Stimulated activated CD8-positive, alpha-beta memory T cell treated with anti-CD3 and anti-CD28 coated beads, Interleukin-7, amount 100 ng/mL, for 24 hours (primary cell): ENCODE measurements around the gene SCAND1.
A peak's percentile ranks its signal among the peaks of the same experiment; 100 is the strongest.
"Not testable (repeated sequence)": the region's sequence is repeated elsewhere in the genome, so short reads cannot be mapped to it uniquely, and the experiment has no call there.

Experiments
- DNase-seq: peaks from one replicate; pipeline ENCODE4 v3.0.0-alpha.2; 2020; ENCODE audit warnings: low read depth

The SCAND1 gene

DNA sequence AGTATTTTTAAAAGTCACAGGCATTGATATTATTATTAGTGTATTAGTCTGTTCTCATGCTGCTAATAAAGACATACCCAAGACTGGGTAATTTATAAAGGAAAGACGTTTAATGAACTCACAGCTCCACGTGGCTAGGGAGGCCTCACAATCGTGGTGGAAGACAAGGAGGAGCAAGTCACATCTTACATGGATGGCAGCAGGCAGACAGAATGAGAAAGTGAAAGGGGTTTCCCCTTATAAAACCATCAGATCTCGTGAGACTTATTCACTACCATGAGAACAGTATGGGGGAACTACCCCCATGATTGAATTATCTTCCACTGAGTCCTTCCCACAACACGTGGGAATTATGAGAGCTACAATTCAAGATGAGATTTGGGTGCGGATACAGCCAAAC lies 5.0 kb upstream of the SCAND1 start:
- not testable (repeated sequence) for DNase-seq

DNA sequence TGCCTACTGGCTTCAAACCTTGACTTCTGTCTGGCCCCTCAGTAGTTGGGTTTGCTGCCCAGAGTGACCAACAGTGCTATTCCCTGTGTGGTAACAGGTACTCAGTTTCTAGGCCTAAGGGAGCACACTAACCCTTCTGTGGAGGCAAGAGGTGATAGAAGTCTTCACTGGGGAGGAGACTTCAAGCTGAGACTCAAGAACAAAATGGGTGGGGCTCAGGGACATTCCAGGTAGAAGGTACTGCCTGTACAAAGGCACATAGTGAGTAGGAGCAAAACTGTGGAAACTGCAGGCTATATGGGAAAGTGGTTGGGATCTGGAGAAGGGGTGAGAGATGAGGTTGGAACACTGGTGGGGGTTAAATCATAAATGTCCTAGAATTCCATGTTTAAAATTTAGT lies 2.3 kb upstream of the SCAND1 start:
- DNase-seq, result no peak

DNA sequence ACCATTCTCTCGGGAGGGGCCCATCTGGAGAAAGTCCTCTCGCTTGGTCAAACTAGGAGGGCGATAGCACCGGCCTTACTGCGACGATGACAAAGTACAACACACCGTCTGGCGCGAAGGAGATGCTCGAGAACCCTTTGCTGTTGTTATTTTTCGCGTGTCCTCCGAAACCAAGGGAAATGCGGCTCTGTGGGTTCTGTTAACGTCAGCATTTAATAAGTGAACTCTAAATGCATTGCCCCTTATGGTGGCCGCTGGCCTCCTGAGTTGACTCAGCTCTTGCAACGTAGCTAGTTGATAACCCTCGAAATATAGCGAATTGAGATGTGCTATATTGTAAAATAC lies 577 bp upstream of the SCAND1 start:
- no peak for DNase-seq

DNA sequence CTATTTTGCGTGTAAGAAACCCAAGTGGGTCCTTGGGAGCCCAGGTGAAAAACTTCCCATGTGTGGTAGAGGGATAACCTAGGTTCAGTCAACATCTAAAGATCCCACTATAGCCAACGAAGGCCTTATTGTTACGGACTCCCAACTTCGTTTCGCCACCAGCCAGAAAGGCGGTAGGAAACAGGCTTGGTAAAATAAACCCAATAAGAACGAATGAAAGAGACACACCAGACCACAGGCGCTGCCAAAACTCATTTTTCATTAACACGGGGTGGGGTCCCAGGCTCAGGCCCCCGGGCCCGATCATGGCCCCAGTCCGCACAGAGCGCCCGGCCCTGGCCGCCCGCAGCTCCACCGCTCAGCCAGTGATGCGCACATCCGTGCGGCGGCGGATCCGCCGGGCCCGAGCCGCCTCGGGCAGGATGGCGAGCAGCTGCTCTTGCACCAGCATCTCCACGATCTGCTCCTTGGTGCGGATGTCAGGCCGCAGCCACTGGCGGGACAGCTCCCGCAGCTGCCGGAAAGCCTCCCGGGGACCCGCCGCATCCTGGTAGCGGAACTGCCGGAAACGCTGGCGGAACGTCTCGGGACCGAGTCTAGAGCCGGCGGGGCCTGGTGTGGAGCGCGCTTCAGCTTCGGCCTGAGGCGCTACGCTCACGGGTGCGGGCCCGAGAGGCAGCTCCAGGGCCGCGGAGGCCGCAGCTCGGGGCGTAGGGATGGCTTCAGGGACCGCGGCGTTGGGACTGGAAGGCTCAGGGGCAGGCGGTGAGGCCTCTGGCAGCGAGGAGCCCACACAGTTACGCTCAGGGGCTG lies 709 bp downstream of the SCAND1 start:
- DNase-seq, result peak; percentile 43

DNA sequence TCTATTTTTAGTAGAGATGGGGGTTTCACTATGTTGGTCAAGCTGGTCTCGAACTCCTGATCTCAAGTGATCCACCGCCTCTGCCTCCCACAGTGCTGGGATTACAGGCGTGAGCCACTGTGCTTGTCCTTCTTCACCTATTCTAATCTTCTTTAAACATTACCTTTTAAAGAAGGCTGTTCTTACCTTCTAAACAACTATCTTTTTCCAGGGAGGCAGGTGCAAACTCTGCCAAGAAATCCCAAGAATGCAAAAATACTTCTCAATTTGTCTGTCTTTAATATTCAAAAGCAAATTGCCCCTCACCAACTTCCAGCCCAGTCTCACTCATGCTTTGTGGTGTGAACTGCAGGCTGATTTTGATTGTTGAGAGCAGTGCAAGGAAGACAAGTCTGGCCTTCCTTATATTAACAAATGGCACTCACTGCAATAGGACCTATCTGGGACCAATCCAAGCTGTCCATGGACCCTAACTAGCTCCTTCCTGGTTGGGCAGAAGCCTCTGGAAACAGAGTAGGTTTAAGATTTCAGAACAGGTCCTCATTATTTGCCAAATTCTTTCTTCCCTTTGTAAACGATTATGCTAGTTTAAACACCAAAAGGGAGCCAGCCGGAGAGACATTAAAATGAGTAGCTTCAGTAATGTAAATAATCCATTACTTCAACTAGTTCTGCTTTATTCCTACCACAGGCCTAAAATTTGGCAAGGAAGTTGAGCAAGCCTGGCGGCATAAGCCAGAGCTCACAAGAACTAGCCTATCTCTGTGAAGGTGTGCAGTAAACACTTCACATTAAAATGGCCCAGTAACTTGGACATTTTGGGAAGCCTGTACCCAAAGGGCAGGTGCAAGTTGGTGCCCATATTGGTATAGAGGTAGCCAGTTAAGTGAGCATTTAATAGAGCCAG lies 1.6 kb downstream of the SCAND1 start:
- no peak for DNase-seq

DNA sequence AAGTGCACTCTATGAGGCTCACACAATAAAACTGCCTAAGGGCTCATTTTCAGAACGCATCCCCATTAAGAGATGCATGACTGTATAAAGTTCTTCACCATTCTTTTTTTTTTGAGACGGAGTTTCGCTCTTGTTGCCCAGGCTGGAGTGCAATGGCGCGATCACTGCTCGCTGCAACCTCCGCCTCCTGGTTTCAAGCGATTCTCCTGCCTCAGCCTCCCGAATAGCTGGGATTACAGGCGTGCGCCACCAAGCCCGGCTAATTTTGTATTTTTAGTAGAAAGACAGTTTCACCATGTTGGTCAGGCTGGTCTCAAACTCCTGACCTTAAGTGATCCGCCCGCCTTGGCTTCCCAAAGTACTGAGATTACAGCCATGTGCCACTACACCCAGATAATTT lies 2.2 kb downstream of the SCAND1 start:
- DNase-seq, result not testable (repeated sequence)

DNA sequence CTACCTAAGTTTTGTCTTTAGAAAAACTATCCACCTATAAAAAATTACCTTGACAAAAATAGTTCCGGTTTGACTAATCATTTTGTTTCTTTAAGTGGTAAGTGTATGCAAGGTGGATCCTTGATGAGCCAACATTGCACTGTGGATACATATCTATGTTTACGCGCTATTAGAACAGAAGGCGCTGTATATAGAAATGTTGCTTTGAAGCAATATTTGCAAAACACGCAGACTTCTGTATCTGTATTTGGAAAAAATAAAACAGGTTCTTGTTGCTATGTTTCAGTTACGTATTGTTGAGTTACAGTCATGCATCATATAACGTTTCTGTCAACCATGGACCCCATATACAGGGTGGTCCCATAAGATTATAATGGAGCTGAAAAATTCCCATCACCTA lies 4.2 kb downstream of the SCAND1 start:
- DNase-seq, result no peak

DNA sequence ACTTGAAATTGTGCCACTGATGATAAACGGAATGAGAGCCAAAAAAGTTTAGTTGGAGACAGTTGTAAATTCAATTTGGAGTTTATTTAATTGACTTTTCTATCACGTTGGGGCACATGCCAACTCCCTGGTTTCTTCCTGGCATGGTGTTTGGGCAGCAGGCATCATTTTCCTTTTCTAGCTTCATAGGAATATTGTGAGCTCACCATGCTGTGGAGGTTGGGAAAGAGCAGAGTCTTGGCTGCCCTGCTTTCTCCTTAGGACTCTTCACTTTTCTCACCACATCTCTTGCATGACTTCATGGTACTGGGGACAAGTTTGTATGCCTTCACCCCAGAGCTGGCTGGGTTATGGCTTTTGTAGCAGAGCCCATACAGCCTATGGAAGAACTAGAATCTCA lies 6.4 kb downstream of the SCAND1 start:
- no peak for DNase-seq

DNA sequence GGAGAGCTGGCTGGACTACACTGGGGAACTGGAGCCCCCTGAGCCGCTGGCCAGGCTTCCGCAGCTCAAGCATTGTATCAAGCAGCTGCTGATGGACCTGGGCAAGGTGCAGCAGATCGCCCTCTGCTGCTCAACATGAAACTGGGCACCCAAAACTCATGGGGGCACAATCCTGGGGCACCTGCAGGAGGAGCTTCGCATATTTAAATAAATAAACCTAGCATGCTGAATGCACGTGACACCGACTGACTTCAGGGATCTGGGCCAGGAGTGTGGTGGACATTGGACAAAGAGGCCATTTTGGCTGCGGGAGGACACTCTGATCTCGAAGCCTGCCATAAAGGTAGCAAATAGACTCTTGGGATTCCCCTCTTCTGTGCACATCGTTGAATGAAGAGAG lies 6.8 kb downstream of the SCAND1 start:
- no peak for DNase-seq

DNA sequence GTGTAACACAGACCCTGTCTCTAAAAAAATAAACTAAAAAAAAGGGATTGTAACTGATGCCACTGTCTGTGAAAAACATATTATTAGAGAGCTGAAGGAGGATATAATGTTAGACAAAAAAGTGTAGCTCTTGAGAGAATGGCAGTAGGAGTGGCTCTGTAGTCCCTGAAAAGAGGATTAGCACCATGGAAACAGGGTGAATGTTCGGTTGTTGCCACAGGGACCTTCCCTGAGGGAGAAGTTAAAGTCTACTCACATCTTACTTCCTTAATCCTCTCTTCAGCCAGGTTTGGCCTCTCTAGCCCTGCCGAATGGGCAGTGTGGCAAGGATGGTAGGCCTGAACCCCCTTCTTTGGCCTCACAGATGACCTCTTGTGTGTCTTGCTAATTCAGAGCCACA lies 12.1 kb downstream of the SCAND1 start:
- DNase-seq, result no peak

DNA sequence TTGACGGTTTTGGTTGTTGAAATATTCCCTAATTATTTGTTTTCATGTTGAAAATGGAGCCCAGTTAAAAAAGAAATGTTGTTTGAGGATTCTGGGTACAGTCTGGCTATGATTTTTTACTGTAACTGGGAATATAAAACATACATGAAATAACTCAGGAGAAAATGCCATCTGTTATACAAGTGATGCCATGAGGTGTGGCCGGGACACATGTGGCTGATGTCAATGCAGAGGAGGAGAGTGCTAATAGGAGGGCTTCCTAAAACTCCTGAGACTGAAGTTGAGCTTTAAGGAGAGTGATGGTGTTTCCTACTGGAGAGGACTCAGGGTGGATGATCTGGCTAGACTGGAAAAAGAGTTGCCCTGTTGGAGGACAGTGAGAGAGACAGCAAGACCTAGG lies 12.7 kb downstream of the SCAND1 start:
- DNase-seq, result no peak

DNA sequence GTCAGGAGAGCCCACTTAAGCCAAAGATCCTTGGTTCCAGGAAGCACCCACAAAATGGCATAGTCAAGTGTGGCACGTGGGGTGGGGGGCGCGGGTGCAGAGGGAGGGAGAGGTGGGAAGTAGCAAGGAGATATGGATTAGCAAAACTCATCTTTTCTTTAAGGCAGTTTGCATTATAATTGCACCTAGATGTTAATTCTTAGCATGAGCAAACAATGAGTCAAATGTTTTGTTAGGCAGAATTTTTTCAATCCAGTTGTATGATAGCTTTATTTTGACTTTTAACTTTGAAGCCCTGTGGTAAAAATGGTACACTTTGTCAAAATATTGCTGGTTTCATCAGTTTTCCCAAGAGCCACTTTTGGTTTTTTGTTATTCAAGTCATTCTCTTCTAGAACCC lies 15.0 kb downstream of the SCAND1 start:
- DNase-seq, result no peak

DNA sequence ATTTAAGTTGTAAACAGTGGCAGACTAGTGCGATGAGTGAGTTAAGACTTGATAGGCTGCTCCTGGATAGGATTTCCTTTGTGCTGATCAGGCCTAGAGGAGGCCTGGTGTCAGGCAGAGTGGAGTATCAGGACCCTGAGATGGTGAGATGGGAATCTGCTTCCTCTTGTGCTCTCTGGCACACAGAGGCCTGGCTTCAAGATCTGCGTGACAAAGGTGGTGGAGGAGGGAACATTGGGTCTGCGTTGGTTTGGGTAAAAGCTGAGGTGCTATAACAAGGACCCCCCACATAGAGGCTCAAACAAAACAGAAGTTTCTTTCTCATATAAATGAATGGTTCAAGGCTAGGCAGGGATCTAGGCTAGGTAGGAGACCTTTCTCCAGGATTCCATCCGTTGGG lies 20.3 kb downstream of the SCAND1 start:
- DNase-seq, result no peak

DNA sequence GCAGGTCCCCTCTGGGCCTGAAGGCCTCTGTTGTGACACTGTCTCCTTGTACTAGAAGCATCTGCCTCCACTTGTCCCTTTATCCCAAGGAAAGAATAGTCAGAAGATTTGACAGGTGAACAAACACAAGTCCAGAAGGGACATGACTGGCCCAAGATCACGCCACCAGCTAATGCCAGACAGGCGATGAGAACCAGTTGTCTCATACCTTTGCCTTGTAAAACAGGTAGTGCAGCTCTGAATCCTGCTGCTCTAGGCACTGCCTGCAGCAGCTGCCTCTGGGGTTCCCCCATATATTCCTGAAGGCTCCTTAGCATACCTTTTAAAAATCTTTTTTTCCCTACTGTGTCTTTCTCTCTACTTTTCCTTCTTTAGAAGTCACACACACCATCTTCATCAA lies 25.0 kb downstream of the SCAND1 start:
- no peak for DNase-seq

DNA sequence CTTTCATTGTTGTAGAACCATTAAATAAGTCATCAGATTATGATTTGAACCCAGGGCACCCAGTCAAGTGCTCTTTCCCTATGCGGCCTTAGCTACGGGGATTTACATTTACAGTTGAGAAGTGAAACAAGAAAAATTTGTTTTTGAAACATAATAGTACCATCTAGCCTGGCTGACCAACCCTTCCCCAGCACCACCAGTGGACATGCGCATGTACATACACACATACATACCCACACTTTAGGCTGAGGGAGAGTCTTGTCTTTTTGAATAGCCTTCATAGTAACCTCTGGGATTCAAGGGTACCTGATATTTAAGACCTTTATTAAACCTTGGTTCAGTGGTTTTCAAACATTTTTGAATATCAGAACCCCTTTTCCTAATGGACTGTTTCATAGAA lies 33.8 kb downstream of the SCAND1 start:
- no peak for DNase-seq

DNA sequence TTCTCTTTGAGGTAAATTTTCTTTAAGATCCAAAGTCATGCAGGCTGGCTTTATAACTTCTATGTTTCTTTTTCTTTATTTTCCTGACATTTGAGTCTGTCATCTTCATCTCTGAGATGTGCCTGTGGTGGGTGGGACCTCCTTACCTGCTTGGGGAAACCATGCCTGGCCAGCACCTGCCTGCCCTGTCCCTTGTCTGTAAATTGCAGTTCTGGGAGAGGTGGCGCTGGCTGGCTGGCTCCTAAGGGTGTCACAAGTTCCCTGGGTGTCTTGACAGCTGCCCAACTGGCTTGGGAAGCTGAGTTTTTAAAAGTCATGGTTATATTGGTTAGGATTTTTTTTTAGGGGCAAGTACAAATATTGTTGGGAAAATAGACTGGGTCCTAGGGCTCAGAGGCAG lies 36.3 kb downstream of the SCAND1 start:
- DNase-seq, result no peak

DNA sequence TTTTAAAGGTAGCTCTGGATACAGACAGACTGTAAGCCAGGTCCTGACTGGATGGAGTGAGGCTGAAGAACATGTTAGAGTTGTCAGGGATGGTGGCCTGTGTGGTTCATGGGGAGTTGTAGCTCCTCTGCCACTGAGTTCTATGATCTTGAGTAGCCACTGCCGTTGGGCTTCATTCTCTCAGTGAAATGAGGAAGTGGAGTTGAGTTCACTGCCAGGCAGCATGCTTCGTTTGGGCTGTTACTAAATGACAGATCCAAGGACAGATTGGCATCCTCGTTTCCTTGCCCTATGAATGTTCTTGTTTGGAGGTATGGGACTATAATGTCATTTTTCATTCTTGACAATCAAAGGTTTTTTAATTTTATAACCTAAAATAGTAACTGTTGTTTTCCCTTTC lies 37.2 kb downstream of the SCAND1 start:
- no peak for DNase-seq

DNA sequence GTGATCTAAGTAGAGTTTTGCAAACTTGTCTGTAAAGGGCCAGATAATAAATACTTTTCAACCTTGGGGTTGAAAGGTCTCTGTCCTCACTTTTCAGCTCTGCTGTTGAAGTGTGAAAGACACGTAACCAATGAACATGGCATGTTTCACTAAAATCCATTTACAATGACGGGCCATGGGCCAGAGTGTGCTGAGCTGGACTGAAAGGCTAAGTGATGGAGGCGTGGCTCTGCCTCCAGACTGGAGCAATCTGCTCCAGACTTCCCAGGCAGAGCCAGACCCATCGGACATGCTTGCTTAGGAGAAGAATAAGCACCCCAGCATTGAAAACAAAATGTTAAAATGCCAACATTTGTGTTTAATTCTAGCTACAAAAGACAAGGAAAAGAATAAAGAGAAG lies 41.4 kb downstream of the SCAND1 start:
- no peak for DNase-seq

DNA sequence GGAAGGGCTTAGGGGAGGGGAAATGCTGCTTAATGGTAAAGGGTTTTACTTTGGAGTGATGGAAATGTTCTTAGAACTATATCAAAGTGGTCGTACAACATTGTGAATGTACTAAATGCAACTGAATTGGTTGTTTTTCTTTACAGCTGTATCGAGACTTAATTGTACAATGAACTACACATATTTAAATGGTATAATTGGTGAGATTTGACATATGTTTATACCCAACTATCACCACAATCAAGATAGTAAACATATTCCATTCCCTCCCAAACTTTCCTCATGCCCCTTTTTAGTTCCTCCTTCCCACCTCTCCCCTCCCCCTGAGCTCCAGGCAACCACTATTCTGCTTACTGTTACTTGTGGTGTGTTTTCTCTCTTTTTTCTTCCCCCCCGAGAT lies 44.0 kb downstream of the SCAND1 start:
- DNase-seq, result no peak

DNA sequence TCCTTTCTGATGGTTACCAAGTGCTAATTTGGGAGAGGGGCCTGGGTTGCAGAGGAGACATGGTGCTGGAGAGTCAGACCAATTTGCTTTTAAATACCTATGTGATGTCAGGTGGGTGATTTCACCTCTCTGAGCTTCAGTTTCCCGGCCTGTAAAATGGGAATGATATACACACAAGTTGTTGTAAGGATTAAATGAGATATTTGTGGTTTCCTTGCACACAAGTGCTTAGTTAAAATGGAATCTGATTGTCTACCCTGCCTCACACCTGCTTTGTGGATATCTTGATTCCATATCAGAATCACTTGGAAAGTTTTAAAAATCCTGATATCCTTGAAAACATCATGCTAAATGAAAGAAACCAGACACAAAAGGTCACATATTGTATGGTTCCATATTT lies 44.5 kb downstream of the SCAND1 start:
- no peak for DNase-seq

DNA sequence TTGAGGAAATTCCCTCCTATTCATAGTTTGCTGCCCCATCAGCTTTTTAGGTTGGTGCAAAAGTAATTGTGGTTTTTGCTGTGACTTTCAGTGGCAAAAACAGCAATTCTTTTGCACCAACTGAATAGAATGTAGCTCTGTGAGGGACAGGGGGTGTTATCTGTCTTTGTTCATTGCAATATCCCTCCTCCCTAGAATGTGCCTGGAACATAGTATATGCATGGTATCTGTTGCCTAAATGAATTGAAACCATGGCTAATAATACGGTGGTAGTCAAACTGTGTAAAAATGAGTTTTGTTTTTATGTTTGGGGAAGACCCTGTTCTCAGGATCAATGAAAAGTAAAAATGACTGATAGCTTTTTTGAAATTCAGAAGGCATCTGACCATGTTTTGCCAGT lies 45.1 kb downstream of the SCAND1 start:
- no peak for DNase-seq

DNA sequence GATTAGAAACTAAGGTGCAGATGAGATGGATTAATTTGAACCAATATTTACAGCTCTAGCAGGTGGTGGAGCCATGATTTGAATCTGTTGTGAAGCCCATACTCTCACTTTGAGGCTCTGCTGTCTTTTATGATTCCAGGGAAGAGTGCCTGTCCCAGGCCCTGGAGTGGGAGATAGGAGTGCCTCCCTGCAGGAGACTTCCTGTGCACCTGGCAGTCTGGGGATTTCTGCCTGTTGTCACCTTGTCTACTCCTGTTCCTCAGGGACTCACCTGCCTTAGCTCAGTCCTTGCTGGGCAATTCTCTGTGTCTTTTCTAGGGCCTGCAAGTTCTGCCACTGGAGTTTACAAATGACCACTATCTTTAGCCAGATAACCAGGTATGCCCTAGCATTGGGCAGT lies 46.3 kb downstream of the SCAND1 start:
- no peak for DNase-seq

DNA sequence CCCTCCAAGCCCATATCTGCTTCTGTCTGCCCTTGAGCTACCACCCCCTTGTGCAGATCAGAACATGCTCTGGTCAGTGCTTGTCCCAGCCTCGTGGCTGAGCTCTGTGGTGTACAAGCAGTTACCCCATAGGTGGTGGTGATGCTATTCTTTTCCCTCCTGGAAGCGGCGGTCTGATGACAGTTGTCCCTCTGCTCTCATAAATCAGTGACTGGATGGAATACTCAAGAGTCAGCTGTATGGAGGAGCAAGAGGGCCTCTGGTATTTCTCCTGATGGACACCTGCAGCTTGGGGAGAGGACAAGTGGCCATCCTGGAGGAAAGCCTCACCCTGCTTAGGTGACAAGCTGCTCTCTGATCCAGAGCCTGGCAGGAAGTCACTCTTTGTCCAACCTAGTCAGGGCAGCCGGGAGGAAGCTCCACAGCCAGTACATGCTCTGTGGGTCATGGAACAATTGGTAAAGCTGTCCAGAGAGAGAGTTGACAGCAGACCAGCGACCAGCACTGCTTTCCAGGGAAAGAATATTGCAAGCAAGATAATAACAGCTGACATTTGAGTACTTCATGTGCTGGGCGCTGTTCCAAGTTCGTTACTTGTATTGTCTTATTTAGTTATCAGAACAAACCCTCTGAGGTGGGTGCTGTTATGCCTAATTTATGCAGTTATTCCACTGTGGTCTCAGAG lies 47.1 kb downstream of the SCAND1 start:
- DNase-seq, result no peak
